Measurements from ENCODE around the gene NMNAT3.

The NMNAT3 gene

DNA sequence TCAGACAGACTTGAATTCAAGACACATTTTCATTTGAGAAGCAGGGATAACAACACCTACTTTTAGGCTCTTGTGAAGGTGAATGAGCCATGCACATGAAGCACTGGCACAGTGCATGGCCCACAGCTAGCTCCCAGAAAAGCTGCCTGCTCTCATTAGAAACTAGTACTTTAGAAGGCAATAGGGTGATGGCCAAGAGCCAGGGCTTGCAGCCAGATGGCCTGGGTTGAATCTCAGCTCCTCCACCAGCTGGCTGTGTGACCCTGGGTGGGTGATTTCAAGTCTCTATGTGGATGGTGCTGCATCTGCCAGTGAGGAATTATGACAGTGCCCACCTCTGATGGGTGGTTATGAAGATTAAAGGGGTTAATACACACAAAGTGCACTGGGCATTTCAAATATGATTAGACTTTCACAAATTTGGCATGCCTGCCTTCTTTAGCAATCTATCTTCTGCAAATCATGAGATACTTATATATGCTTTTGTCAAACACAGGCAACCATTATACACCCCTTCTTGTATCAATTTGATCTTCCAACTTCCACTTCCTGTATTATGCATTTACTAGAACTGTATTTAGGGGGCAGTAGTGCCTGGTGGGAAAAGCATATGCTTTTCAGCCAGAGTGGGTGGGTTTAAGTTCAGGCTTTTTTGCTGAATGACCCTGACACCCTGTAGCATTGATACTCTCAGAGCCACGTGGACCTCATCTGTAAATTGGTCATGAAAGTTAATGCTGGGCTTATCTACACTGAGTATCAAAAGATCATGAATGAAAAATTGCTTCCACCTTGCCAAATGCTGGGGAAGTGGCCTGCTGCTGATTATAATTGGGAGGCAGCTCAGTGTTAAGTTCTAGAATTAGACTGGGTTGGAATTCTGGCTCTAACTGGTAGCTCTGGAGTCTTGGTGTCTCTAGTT, 103.5 kb downstream of the NMNAT3 start:
- DNase-seq, result peak; percentile 80

DNA sequence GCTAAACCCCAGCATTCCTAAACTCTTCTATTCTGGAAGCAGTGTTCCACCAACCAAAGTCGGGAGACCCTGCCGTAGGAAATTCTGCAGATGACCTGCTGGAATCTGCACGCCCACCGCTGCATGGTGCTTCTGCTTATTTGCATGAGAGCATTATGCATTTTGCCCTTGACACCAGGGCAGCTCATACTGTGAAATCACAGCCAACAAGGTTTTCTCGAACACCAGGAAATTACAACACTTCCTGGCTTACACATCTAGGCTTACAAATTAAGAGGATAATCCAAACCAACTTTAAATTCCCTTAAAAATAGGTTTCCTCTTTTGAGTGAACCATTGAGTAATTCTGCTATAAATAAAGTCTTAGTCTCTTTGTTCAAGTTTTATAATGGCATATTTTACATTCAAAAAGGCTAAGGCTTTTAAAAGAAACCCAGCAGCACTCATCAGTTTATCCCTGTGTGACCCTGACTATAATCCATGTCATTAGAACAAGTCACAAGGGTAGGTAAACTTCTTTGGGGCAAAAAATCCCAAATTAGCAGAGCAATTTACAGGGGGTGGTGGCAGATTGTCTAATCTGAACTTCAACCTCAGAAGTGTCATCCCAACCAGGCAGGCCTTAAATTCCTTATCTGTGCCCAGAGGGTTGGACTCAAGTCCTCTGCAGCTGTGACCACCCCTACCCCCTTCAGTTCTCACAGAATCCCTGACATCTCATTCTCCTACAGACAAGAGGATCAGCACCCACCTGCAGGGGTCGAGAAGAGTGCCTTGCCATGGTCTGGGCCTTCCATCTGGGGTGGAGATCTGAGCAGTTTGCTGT, 104.7 kb downstream of the NMNAT3 start:
- DNase-seq, result no peak

- DNase-seq, result no peak
These were observed 106.1 kb downstream of the NMNAT3 start for GRCh38 chr3:139571711-139572110.

- DNase-seq, result peak; percentile 43
These were observed 113.4 kb downstream of the NMNAT3 start for GRCh38 chr3:139564294-139564861.

GRCh38 chr3:139561959-139562676, 115.7 kb downstream of the NMNAT3 start:
- peak; percentile 72 for DNase-seq

GRCh38 chr3:139561255-139561817, 116.4 kb downstream of the NMNAT3 start:
- DNase-seq, result peak; percentile 25

DNA sequence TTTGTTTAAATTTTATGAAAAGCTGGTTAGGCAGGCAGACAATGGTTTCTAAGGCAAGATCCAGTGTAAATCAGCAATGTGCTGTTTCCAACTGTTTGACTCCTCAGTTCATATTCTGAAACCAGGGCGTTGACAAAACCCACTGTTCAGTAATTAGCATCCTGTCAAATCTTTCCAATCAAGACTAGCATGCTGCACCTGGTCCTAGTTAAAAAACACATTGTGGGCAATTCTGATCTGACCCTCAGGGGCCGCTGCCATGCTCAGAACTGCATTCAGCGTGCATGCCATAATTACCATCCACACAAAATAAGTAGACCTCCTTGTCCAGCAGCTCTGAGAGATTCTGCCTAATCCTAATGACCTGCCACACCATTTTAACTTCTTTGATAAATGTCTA, 117.4 kb downstream of the NMNAT3 start:
- no peak for DNase-seq

DNA sequence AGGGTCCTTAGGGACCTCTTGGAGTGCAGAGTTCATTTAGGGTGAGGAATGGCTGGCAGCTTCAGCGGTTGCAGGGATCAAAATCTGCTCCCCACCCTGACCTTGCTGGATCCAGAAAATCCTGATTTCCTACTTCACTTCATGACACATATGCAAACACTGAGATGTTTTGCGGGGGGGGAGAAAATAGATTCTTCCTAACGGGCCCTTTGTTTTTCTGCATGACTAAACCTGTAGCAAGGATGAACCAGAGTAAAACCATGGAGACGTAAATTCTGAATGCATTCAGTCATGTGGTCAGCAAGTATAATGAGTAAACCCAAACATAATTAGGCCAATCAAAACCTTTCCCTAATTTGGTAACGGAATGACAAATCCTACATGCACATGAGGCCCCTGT, 118.2 kb downstream of the NMNAT3 start:
- no peak for DNase-seq

GRCh38 chr3:139558351-139559266, 119.2 kb downstream of the NMNAT3 start:
- DNase-seq, result no peak

GRCh38 chr3:139557041-139557440, 120.7 kb downstream of the NMNAT3 start:
- DNase-seq, result no peak

DNA sequence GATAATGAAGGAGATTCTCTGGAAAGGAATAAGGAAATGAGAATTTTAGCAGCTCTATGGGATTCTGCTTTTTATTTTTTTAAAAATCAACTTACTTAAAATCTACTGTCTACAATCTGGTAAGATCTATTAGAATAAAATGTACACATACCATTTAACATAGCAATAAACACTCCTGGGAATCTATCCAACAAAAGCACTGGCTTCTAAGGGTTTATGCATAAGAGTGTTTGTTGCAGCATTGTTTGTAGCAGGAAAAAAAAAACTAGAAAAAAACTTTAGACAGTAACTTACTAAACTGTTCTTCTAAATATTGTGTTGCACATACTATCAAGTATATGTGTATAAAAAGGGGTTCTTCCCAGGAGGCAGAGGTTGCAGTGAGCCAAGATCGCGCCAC, 122.5 kb downstream of the NMNAT3 start:
- no peak for DNase-seq

GRCh38 chr3:139554628-139555027, 123.1 kb downstream of the NMNAT3 start:
- DNase-seq, result no peak

DNA sequence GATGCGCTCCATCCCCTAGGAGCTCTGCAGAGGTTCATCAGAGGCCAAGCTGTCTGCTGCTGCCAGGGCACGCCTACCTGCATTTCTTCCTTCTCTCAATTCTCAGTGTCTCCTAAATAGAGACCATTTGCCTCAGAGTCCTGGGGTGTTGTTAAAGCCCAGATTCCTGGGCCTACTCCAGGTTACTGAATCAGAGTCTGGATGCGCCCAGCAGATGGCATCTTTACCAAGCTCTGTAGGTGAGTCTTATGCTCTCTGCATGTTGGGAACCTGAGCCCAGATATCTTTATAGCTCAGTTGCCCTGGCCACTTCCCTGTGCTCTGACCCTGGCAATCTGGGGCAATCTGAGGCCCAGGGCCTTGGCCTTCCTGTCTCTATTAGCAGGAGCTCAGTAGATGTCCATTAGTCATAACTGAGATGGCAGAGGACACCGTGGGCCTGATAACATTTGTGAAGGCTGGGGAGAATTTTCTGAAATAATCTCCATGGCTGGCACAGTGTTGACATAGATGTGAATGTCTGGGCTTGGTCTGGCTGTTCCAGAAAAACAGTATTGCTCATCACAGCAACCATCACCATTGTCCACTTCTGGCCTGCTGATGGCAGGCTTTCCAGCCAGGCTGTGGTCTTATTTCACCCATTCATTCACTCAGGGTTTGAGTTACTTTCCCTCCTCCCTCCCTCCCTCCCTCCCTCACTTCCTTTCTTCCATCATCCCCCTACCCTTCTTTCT, 125.0 kb downstream of the NMNAT3 start:
- no peak for DNase-seq

- DNase-seq, result no peak
These were observed 129.0 kb downstream of the NMNAT3 start for GRCh38 chr3:139548801-139549200.

DNA sequence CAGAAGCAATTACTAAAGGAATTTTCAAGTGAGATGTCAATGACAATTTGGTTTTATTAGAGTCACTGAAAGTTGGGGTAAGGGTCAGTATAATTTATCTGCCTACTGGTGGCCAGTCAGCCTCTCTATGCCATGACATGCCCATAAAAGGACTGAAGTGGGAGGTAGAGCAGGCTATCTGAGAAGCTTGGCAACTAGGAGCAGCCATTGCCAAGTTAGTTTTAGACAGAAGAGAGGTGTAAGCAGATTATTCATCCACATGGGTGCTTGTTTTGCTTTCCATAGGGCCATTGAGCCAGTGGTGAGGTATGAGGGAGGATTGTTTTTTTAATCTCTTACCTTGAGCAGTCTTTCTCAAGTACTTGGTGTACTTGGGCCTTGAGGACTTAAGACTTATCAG, 130.1 kb downstream of the NMNAT3 start:
- DNase-seq, result no peak

GRCh38 chr3:139546772-139547171, 131.0 kb downstream of the NMNAT3 start:
- no peak for DNase-seq

- no peak for DNase-seq
These were observed 136.1 kb downstream of the NMNAT3 start for GRCh38 chr3:139541532-139542288.

DNA sequence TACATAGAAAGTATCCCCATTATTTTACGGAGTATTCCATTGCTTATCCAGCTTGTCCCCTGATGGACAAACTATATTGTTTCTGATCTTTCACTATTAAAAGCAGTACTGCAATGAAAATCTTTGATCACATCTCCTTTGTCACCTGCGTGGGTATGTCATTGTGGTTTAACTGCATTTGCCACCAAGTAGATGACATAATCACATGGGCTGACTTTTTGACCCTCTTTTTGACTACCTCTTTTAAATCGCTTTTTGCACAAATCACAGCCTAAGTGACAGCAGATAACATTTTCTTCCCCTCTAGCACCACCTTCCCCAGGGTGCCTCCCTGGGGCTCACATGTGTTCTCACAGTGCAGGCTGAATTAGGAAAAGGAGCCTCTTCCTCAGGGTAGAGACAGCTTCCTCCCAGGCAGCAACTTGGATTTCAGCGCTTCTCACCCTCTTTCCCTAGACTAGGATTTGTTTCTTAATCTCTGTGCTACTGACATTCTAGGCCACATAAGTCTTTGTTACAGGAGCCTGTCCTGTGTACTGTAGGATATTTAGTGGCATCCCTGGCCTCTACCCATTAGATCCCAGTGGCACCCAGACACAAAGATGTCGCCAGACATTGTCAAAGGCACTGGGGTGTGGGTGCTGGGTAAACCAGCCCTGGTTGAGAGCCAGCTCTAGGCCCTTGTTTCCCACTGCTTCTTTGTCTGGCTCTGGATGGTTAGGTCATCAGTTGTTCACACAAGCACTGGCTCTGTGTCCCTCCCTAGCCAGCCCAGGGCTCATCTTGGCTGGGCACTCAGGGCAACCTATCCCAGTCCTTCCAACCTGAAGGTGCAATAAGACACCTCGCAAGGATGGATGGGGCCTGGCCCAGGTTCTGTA, 136.9 kb downstream of the NMNAT3 start:
- peak; percentile 60 for DNase-seq

DNA sequence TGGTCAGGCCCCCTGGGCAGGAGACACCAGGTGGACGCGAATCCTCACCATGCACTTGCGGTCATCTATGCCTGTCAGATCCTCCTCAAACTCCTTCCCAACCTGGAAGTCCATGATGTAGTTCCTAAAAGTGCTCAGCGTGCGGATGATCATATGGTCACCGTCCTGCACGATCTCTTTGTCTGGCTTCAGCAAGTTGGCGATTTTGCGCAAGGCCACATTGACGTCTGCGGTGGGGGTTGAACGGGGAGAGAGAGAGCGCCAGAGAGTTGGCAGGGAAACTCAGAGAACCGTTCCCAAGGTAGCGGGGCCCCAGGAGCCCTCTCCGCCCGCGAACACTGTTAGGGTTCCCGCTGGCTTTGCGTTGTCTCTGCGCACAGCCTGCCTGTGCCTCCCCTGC, 139.0 kb downstream of the NMNAT3 start:
- peak; percentile 55 for DNase-seq

Measured in NCI-H1092 treated with DMSO at 0.1 percent for 48 hours (cell line).